GM18519 (cell line): ENCODE data around the gene THAP5.

Source experiments
- ATAC-seq: cut with Tn5 transposase; IDR thresholded peaks from one replicate; pipeline ENCODE4 v1.9.1; 2021; ENCODE audit warnings: mild to moderate bottlenecking, moderate library complexity; ENCODE audit not compliant: unreplicated experiment, low FRiP score

THAP5 gene, protein sequence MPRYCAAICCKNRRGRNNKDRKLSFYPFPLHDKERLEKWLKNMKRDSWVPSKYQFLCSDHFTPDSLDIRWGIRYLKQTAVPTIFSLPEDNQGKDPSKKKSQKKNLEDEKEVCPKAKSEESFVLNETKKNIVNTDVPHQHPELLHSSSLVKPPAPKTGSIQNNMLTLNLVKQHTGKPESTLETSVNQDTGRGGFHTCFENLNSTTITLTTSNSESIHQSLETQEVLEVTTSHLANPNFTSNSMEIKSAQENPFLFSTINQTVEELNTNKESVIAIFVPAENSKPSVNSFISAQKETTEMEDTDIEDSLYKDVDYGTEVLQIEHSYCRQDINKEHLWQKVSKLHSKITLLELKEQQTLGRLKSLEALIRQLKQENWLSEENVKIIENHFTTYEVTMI

DNA sequence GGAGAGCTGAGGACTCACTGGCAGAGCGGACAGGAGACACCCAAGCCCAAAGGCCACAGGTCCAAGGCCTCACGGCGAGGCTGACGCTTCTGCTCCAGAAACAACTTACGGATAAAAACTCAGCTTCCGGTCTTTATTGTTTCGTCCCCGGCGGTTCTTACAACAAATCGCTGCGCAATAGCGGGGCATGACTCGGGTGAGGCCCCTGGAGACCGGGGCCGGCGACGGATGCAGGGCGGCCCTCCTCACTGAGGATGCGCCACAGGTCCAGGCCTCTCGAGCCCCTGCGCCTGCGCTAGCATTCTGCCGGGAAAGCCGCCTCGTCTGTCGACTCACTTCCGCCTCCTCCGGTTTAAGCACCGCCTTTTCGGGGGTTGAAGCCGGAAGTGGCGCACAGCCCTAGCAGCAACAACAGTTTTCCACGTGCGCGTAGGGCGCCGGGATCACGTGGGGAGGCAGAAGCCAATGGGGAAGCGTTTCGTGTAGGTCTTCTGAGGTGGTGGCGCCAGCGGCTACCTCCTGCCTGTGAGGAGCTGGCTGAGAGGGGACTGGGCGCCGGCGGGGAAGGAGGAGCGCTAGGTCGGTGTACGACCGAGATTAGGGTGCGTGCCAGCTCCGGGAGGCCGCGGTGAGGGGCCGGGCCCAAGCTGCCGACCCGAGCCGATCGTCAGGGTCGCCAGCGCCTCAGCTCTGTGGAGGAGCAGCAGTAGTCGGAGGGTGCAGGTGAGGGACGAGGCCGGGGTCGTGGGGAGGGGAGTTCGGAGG is at the start of gene THAP5, which contains the start of gene DNAJB9:
THAP5 (minus strand) TSS at position 326 of the 765 bp plus-strand sequence; CDS start at position 189, 137 bp downstream.
DNAJB9 (plus strand) TSS at position 494 of the 765 bp plus-strand sequence. CDS start 1,853 bp downstream, outside the sequence.
- ATAC-seq: peak; percentile 97

DNA sequence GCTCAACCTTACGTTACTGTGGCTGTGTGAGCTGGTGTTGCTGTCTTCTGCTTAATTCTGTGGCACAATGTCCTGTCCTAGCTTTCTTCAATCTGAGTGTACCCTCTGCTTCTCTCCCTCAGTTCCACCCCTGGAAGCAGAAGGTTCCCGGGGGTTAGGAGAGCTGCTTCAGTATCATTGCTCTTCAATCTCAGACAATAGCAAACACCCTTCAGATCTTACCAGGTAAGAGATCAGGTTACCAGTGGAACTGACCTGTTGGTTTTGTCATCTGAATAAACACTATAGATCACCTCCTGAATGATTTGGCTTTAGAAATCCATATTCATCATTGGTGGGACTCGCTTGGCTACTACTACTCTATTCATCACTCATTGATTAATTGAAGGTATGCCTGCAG is 48.5 kb upstream of the THAP5 start:
- ATAC-seq: no peak

DNA sequence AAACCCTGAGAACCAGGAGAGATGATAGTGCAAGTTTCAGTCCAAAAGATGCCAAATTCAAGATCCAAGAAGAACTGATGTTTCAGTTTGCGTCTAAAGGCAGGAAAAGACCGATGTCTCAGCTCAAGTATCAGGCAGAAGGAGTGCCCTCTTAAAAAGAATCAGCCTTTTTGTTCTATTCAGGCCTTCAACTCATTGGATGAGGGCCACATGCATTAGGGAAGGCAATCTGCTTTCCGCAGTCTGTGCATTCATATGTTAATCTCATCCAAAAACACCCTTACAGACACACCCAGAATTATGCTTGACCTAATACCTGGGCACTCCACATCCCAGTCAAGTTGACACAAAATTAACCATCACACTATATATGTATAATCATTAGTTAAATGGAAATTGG is 45.4 kb upstream of the THAP5 start:
- ATAC-seq: no peak

DNA sequence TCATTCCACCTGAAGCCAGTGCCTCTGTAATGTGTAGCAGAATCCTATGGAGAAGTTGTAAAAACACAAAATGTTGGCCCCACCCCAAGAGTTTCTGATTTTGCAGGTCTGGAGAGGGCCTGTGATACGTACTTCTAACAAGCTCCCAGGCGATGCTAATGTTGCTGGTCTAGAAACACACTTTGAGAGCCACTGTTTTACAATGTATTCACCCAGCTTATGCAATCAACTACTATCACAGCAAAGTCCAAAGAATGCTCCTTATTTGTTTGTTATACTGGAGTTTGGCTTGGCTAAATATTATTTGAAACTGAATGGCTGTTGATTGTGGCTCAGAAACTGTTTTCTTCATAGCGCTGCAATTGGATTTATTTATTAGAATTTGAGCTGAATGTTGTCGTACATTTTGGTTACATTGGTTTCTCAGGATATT is 44.5 kb upstream of the THAP5 start:
- ATAC-seq: no peak

DNA sequence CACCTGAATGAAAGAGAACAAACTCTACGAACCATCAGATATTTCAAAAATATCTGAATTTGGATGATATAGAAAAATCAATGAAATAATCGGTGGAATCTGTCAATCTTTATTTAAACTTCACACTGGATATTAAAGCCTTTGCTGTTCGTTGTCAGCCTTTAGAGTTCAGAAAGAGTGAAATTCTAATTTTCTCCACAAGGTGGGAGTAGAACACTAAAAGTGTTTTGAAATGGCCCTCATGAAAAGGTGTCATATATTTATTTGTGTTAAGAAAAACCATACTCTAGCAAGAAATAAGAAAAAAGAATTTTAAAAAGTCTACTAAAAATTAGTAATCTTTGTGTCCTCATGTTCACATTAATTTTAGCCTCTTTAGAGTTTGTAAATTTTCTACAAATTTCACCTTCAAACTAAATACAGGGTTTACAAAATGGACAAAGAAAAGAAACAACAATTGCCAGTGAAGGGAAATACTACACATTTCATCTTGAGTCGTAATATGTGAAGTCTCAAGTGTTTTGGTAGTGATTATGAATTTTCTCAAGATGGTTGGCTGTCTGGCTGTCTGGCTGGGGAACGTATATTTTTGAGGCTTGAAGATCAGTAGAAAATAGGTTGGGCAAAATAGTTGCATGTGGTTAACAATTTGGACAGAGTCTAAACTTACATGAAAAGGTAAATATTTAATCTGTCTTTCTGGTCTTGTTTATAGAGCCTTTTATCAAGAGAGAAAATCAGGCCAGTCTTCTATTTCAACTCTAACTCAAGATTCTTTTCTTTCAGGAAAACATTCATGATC is 43.8 kb upstream of the THAP5 start:
- ATAC-seq: peak; percentile 68

DNA sequence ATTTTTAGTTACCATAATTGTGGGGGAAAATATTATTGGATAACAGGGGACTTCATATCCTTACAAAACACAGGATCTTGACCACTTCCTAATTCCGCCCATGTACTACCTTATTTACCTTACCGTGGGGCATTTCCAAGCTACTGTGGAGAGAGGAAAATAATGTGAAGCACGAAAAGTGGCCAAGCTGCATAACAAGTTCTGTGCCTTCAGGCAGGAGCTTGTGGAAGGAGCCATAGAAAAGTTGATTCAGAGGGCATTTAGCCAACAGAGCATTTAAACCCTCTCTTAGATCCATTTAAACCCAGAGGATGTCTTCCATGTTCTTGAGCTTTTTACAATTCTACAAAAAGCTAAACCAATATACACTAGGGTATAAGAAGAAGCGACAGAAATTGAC is 41.8 kb upstream of the THAP5 start:
- ATAC-seq: no peak

DNA sequence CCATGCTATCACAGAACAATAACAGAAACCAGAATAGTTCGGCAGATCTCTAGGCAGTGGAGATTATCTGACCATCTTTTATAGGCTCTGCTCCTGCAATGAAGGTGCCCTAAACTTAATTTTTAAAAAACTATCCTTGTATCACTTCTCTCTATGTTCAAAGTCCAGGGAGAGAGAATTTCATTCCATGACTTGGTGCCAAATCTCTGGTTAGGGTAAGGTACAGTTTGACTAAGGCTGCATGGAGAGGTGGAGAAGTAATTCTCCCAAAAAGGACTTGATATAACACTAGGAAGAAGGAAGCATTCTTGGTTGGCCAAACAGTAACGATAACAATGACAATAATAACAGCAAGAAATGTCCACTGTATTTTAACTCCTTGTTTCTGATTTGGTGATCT is 40.1 kb upstream of the THAP5 start:
- no peak for ATAC-seq

DNA sequence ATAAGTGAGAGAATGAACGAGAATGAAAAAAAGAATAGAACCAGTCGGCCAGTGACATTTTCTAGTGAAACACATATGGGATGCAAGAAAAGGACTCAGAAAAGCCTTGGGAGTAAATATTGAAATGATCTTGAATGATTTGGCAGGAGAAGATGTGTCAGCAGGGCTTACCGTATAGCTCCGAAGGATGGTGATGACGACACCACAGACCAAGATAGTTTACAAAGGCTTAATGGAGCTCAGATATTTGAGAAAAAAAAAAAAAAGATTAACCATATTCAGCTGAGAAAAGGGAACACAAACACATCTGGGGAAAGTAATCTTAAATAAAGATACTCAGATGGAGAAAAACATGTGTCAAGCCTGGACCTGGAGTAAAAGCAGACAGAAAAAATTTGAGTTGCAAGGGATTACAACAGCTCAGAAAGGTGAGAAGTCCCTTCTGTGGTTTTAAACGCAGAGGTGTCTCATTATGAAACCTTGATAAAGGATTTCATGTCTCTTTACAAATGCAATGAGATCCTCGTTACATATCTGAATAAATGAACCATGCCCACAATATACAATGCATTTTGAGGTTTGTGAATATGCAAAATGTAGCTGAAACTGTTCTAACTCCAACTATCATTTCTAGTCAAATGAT is 36.2 kb upstream of the THAP5 start:
- peak; percentile 49 for ATAC-seq

DNA sequence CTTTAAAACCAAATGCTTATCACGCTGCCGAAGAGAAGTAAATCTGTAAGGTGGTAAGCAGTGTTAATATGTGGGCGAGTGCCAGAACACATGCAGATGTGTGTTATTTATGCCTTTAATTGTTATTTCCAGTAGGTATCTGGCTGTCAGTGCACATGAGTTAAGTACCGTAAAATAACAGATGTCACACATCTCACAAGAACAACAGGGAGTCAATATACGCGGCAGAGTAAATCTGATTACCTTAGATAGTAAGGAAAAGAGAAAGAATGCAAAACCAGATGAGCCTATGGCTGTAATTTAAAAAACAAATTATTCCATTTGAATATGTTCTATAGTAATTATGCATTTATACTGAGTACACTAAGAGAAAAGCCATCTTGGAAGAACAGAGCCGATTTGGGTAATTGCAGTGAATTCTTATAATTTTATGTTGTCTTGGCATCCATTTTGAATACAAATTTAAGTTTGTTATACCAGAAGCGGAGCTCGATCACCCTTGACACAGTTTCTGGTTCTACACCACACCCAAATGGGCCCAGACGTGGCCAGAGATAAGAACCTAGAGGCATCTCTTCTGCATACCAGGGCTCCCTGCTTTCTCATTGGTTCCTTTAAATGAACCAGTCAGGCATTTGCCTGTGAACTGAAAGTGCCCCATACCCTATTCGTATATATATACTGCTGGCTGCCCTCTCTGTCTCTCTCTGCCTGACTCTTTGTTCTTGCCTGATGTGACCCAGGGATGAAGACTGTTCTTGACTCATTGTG is 35.0 kb upstream of the THAP5 start:
- ATAC-seq: no peak

DNA sequence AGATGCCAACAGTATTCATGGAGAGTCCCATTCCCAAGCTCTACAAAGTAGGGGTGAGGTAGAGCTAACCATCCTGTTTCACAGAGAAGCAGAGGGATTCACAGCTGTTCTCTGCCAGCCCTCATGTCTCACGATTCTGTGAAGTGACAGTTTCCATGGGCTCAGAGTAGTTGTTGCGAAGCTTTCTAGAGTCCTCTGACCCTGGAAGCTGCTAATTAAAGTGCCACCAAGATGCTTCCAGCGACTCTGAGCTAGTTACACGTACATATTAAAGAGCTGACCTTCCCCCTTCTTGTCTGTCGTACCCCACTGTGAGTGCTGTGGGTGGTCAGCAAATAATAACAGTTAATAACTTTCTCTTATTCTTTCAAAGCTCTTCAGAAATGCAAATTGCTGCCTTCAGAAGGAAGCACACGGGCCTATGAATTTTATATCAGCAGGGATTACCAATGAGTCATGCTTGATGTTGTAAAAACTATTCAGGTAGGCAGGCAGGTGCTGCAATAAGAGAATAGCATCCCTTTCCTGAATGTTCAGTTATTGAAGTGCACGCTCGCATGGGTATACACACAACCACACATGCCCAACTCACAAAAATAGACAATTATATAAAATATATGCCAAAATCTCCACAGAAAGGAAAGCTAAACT is 34.3 kb upstream of the THAP5 start:
- ATAC-seq: no peak

DNA sequence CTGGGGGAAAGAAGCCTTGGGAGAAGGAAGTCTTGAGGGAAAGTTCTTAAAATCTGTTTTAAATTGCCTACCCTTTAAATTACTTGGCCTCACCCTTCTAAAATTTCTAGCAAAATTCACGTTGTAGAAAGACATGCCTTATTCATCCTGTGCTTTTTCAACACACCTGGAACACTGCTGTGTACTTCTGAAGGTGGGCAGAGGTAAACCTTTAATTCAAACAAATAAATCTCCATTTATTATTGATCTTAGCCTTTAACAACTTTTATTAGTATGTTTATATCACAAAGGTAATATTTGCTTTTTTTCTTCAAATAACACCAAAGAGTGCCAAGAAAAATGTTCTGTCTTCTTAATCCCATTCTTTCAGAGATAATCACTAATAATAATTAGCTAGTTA is 30.9 kb upstream of the THAP5 start:
- ATAC-seq: no peak

DNA sequence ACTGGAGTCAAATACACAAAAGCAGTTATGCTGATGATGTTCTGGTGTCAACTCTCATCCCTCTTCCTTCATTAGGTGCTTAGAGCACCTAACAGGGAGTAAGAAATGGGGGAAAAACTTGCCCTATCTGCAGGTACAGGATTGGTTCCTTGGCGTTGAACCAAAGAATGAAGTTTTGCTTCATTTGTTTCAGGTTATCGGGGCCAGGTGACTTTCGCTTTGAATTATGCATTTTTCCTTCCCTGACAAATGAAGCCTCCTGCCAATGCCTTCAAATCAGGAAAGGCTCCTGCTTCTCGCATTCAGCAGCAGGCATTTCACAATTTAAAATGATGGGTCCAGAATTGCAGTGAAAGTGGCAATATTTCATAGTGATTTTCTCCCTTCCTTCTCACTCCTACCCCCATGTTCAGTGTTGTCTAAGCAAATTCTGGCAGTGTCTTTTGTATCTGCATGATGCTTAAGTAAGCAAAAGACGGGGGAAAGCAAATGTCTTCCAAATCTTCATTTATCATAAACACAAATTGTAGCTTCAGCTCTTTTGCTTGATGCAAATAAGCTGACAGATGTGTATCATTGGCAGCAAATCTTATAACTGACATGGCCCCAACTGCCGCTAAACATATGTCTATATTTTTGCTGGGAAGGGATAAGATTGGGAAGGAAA is 29.5 kb upstream of the THAP5 start:
- ATAC-seq: no peak

DNA sequence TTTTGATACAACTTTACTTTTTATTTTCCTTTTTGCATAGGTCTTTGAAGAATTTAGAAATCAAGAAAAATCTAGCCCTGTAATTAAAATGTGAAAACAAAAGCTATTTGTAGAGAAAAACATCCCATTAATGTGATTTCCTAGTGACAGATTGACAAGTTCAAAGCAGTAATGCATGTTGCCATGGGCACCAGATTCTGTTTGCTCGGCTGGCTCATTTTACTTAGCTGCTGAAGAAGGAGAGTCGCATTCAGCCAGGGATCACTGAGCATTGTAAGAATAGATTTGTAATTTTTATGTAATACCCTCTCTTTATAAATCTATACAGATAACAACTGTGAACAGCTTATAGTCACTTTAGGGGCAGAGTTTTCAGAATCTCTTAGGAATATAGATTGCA is 28.6 kb upstream of the THAP5 start:
- no peak for ATAC-seq

DNA sequence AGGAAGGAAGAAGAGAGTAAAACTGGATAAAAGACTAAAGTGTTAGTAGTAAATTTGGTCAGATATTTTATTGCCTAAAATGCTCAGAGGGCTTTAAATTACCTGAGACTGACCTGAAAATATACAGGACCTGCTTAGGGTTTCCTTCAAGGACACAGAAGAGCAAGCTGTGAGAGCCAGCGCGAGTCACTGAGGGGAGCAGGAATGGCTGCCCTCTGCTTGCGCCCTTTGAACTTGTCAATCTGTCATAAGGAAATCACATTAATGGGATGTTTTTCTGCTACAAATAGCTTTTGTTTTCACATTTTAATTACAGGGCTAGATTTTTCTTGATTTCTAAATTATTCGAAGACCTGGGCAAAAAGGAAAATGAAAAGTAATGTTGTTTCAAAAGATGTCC is 27.1 kb upstream of the THAP5 start:
- ATAC-seq: no peak

DNA sequence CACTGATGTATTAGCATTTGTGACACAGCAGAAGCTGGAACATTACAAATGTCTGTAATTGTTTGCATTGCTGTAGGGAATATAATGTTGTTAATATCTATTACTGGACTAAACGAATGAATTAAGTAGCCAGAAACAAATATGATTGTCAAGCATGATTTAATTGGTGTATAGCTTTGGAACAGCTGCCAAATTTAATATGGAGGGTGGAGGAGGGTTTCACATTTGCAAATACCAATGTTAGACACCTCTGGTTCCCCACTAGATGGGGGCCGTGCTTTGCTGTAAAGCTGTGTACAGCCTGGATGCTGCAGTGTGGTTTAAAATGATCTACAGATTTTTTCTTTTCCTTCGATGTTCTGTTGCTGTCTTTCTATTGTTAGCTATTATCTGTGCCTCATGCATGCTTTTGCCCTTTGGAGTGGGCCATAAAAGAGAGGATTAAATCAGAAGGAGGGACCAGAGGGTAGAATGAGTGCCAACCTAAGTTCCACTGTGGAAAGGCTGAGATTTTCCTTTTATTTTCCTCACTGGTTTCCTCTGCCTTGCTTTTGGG is 23.2 kb upstream of the THAP5 start:
- no peak for ATAC-seq

DNA sequence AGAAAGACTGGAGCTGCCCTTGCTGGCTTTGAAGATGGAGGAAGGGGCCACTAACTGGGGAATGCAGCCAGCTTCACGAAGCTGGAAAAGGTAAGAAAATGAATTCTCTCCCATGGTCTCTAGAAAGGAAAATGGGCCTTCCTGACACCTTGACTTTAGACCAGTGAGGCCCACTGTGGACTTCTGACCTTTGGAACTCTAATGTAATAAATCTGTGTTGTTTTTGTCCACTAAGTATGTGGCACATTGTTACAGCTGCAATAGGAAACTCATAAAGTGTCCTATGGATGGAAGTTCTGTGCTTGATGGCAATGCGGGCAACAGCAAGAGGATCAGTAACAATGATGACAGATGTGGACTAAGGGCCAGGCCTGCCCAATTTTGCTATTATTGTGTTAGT is 21.1 kb upstream of the THAP5 start:
- no peak for ATAC-seq

DNA sequence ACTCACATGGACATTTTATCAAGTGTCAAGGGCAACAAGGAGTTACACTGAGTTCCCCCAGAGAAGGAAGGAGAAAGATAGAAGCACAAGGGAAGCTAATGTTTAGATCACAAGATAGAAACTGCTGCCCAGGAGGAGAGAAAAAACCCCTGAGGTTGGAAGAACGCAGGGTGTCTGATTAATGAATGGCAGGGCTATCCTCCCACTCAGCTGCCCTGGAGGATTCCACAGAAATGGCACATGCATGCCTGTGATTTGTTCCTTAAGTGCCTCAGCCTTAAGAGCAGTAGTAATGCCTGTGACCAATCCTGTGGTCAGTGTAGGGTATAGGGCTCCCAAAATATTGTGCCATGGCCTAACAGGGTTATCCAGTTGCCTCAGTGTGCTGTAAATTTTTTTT is 20.4 kb upstream of the THAP5 start:
- ATAC-seq: no peak

DNA sequence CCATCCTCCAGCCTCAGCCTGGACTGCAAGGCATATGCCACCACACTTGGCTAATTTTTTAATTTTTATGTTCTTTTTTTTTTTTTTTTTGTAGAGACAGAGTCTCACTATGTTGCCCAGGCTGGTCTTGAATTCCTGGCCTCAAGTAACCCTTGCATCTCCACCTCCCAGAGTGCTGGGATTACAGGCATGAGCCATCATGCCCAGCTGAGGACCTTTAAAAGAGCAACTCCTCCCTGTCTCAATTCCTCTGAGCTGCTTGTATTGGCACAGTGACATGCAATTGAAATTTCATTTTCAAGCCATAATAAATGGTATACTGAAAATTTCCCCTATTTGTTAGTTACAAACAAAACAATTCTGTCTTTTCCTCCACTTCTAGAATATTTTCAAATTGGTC is 19.7 kb upstream of the THAP5 start:
- ATAC-seq: no peak
